Measurements from ENCODE around the gene SNX7. TPM values are rescaled to one million over a fixed set of nuclear protein-coding genes. Genes with fewer than 3 reads are reported as not detected.

SNX7 gene
- total and polyA plus RNA-seq, 11 donors: 3.9 to 39.1 (median 18.6) TPM

- no peak overlapping the region for H3K27ac ChIP-seq
- H3K27me3 ChIP-seq: no peaks in the 10 kb centered on the region
- 95 to 98% (median 96%) methylated on average over 1 of the region's 1 CpG for WGBS, 4 donors
- TF ChIP-seq POLR2A (IDR thresholded peaks at IDR 0.05): no peak
- TF ChIP-seq, protein P1, sequence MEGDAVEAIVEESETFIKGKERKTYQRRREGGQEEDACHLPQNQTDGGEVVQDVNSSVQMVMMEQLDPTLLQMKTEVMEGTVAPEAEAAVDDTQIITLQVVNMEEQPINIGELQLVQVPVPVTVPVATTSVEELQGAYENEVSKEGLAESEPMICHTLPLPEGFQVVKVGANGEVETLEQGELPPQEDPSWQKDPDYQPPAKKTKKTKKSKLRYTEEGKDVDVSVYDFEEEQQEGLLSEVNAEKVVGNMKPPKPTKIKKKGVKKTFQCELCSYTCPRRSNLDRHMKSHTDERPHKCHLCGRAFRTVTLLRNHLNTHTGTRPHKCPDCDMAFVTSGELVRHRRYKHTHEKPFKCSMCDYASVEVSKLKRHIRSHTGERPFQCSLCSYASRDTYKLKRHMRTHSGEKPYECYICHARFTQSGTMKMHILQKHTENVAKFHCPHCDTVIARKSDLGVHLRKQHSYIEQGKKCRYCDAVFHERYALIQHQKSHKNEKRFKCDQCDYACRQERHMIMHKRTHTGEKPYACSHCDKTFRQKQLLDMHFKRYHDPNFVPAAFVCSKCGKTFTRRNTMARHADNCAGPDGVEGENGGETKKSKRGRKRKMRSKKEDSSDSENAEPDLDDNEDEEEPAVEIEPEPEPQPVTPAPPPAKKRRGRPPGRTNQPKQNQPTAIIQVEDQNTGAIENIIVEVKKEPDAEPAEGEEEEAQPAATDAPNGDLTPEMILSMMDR (IDR thresholded peaks at IDR 0.05): no peak
- DNase-seq (no peak), ATAC-seq (no peak)
- peaks cover 0 to 38% (median 7%) of the 10 kb centered on the region in 9 donors for H3K36me3 ChIP-seq
- peaks cover 0 to 5% (median 0%) of the 10 kb centered on the region in 12 donors for H3K4me1 ChIP-seq
- intact Hi-C loops (cut with DNase I): no loop called here
- H3K4me3 ChIP-seq: no peak overlapping the region
- no peaks in the 10 kb centered on the region for H3K9me3 ChIP-seq
Measured at GRCh38 chr1:98702976-98703375, 41.5 kb downstream of the SNX7 start.

GRCh38 chr1:98704474-98704873 is 43.0 kb downstream of the SNX7 start:
- H3K4me1 ChIP-seq: peaks cover 0 to 5% (median 0%) of the 10 kb centered on the region in 12 donors
- peaks cover 0 to 33% (median 7%) of the 10 kb centered on the region in 9 donors for H3K36me3 ChIP-seq
- H3K4me3 ChIP-seq: no peak overlapping the region
- TF ChIP-seq POLR2A (IDR thresholded peaks at IDR 0.05): no peak
- TF ChIP-seq, protein P1 (IDR thresholded peaks at IDR 0.05): no peak
- H3K9me3 ChIP-seq: no peaks in the 10 kb centered on the region
- no peak overlapping the region for H3K27ac ChIP-seq
- 80 to 90% (median 87%) methylated on average over 4 of the region's 4 CpGs for WGBS, 4 donors
- H3K27me3 ChIP-seq: no peaks in the 10 kb centered on the region
- intact Hi-C loops (cut with DNase I): no loop called here
- ATAC-seq (no peak), DNase-seq (no peak)

- peaks cover 0 to 32% (median 7%) of the 10 kb centered on the region in 9 donors for H3K36me3 ChIP-seq
- no peak for DNase-seq
Measured at GRCh38 chr1:98704971-98705370, 43.5 kb downstream of the SNX7 start.

DNA sequence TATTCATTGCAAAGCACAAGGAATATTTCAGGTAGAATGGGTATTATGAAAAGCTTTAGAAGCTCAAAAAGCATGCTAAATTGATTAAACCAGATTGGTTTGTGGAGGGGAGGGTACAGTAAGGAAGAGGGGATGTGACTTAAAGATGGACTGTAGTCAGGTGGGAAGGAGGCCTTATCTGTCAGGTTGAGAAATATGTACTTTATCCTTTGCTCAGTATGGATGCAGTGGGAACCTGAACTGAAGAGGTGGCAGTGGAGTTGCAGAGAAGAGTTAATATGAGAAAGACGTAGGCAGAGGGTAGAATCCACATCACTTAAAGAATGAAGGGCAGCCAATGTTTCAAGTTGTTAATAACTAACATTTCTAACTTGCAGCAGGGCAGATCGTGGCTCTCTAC is 44.1 kb downstream of the SNX7 start:
- Histone ChIP-seq H3K27ac (no peak overlapping the region), H3K4me3 (no peak overlapping the region), H3K9me3 (no peaks in the 10 kb centered on the region), H3K4me1 (peaks cover 0 to 5% (median 0%) of the 10 kb centered on the region in 12 donors), H3K36me3 (peaks cover 0 to 37% (median 7%) of the 10 kb centered on the region in 9 donors), H3K27me3 (no peaks in the 10 kb centered on the region)
- DNase-seq (no peak), ATAC-seq (no peak)
- TF ChIP-seq, protein P1 (IDR thresholded peaks at IDR 0.05): no peak
- TF ChIP-seq POLR2A (IDR thresholded peaks at IDR 0.05): no peak
- WGBS, 4 donors: 68 to 89% (median 78%) methylated on average over 2 of the region's 2 CpGs
- intact Hi-C loops (cut with DNase I): loop anchor here in 1 of 10 donors (5.0 kb wide), 1 partner anchor 38 kb away; no protein-coding TSS in a partner anchor

More at GRCh38 chr1:98704971-98705370, 43.5 kb downstream of the SNX7 start:
- TF ChIP-seq, protein P1 (IDR thresholded peaks at IDR 0.05): no peak
- intact Hi-C loops (cut with DNase I): loop anchor here in 1 of 10 donors (5.0 kb wide), 1 partner anchor 38 kb away; no protein-coding TSS in a partner anchor
- no peak overlapping the region for H3K27ac ChIP-seq
- 96 to 100% (median 99%) methylated on average over 1 of the region's 1 CpG for WGBS, 4 donors
- no peaks in the 10 kb centered on the region for H3K27me3 ChIP-seq
- peaks cover 0 to 5% (median 0%) of the 10 kb centered on the region in 12 donors for H3K4me1 ChIP-seq
- no peak for ATAC-seq
- no peak overlapping the region for H3K4me3 ChIP-seq
- H3K9me3 ChIP-seq: no peaks in the 10 kb centered on the region
